SH-SY5Y (cell line): ENCODE data around the gene YKT6.

Source experiments
- GATA2 ChIP-seq: IDR thresholded peaks from 2 replicates; pipeline ENCODE4 v1.6.1; 2011; ENCODE audit warnings: mild to moderate bottlenecking, low read depth, low read length
- GATA3 ChIP-seq: IDR thresholded peaks from 2 replicates; pipeline ENCODE4 v1.6.1; 2011; ENCODE audit warnings: low read depth, mild to moderate bottlenecking, low read length, moderate library complexity

YKT6 gene

GRCh38 chr7:44257618-44258422, 57.0 kb downstream of the YKT6 start:
- TF ChIP-seq GATA3: no peak
- TF ChIP-seq GATA2: no peak

- TF ChIP-seq GATA3 (no peak), GATA2 (no peak)
These were observed 57.6 kb downstream of the YKT6 start for GRCh38 chr7:44258423-44258760.

- TF ChIP-seq GATA2: no peak
- TF ChIP-seq GATA3: no peak
These were observed 58.2 kb downstream of the YKT6 start for GRCh38 chr7:44258865-44259546.

GRCh38 chr7:44259547-44260457, 59.0 kb downstream of the YKT6 start:
- TF ChIP-seq GATA2 (no peak), GATA3 (no peak)

- no peak for TF ChIP-seq GATA3
- no peak for TF ChIP-seq GATA2
These were observed 60.5 kb downstream of the YKT6 start for GRCh38 chr7:44261240-44261639.

- TF ChIP-seq GATA3: no peak
- TF ChIP-seq GATA2: no peak
These were observed 61.3 kb downstream of the YKT6 start for GRCh38 chr7:44262031-44262430.

- TF ChIP-seq GATA3 (no peak), GATA2 (no peak)
These were observed 62.7 kb downstream of the YKT6 start for GRCh38 chr7:44263326-44264082.
